ENCODE data around the gene CLCN4.

CLCN4 gene

DNA sequence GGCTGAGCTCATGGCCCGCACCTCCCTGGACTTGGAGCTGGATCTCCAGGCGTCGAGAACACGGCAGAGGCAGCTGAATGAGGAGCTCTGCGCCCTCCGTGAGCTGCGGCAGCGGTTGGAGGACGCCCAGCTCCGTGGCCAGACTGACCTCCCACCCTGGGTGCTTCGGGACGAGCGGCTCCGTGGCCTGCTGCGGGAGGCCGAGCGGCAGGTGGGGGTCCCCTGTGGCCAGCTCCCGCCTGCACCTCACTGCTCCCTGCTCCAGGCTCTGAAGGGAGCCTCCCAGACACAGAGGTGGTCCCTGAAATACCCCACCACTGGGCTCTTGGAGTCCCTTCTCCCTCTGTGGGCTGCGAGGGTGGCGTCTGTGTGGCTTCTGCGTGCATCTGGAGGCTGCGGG lies 18.0 kb upstream of the CLCN4 start:
- ATAC-seq (ENCODE audit: insufficient read depth, low read depth) (no peak), DNase-seq (no peak)
- H2AFZ ChIP-seq (ENCODE audit: low read depth, low read length), result no peak overlapping the region
- H4K20me1 ChIP-seq (ENCODE audit: insufficient read depth, low read length), result no peaks in the 10 kb centered on the region
- no peak overlapping the region for H3K9ac ChIP-seq (ENCODE audit: low read depth, low read length)
- H3K9me3 ChIP-seq (ENCODE audit: insufficient read depth, low read length, severe bottlenecking), result no peaks in the 10 kb centered on the region
- no peak for TF ChIP-seq EZH2 (IDR thresholded peaks at IDR 0.05; ENCODE audit: borderline replicate concordance, low read depth, low read length, severe bottlenecking)
- TF ChIP-seq, protein P1, sequence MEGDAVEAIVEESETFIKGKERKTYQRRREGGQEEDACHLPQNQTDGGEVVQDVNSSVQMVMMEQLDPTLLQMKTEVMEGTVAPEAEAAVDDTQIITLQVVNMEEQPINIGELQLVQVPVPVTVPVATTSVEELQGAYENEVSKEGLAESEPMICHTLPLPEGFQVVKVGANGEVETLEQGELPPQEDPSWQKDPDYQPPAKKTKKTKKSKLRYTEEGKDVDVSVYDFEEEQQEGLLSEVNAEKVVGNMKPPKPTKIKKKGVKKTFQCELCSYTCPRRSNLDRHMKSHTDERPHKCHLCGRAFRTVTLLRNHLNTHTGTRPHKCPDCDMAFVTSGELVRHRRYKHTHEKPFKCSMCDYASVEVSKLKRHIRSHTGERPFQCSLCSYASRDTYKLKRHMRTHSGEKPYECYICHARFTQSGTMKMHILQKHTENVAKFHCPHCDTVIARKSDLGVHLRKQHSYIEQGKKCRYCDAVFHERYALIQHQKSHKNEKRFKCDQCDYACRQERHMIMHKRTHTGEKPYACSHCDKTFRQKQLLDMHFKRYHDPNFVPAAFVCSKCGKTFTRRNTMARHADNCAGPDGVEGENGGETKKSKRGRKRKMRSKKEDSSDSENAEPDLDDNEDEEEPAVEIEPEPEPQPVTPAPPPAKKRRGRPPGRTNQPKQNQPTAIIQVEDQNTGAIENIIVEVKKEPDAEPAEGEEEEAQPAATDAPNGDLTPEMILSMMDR (IDR thresholded peaks at IDR 0.05; ENCODE audit: borderline replicate concordance, extremely low read depth, low read length, poor library complexity, severe bottlenecking), result no peak
- no peak overlapping the region for H3K4me3 ChIP-seq (ENCODE audit: low read depth in 1 of 2, low read length in 2 of 2)
- no peak overlapping the region for H3K4me2 ChIP-seq (ENCODE audit: insufficient read depth, low read length)
- no peaks in the 10 kb centered on the region for H3K79me2 ChIP-seq (ENCODE audit: insufficient read depth, low read length)
- peaks cover 37% of the 10 kb centered on the region for H3K36me3 ChIP-seq (ENCODE audit: insufficient read depth, low read length)
- no peak overlapping the region for H3K27ac ChIP-seq (ENCODE audit: low read length)
- H3K4me1 ChIP-seq (ENCODE audit: insufficient read depth, low read length), result peaks cover 3% of the 10 kb centered on the region; the same call in 1 of the 2 replicates
- H3K27me3 ChIP-seq (ENCODE audit: insufficient read depth, low read length, poor library complexity), result no peaks in the 10 kb centered on the region

DNA sequence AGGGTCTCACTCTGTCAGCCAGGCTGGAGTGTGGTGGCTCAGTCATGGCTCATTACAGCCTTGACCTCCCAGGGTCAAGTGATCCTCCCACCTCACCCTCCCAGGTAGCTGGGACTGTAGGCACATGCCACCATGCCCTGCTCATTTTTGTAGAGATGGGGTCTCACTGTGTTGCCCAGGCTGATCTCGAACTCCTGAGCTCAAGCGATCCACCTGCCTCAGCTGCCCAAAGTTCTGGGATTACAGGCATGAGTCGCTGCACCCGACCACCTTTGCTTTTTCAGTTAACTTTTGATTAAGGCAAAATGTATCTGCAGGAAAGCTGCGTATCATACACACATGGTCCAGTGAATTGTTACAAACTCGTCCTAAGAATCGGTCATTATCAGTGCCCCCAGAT lies 16.5 kb upstream of the CLCN4 start:
- no peak for ATAC-seq (ENCODE audit: insufficient read depth, low read depth)

DNA sequence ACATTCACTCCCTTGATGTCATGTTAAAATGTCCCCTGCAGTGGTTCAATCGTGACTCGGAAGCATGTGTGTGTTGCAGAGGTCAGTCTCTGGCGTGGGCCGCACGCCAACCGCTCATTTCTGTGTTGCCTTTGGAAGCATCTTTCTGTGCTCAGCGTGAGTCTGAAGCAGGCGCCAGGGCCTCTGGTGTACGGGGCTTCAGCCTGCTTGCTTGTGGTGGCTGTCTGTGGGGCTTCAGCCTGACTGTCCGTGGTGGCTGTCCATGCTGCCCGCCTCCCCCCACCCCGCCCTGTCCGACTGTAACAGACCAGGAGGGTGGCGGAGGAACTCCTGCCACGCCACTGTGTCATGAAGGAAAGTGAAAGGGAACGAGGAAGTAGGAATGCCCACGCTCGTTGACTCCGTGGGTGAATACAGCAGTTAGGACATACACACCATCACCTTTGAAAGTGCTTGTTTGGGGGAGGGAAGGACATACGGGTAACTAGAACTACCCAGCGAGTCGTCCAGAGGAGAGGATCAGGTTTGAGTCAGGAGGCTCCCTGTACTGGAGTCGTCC lies 14.7 kb upstream of the CLCN4 start:
- ATAC-seq (ENCODE audit: insufficient read depth, low read depth) (no peak), DNase-seq (no peak)
- Histone ChIP-seq H4K20me1 (ENCODE audit: insufficient read depth, low read length) (no peaks in the 10 kb centered on the region), H2AFZ (ENCODE audit: low read depth, low read length) (no peak overlapping the region), H3K27ac (ENCODE audit: low read length) (no peak overlapping the region), H3K9ac (ENCODE audit: low read depth, low read length) (no peak overlapping the region), H3K27me3 (ENCODE audit: insufficient read depth, low read length, poor library complexity) (no peaks in the 10 kb centered on the region), H3K79me2 (ENCODE audit: insufficient read depth, low read length) (no peaks in the 10 kb centered on the region), H3K4me1 (ENCODE audit: insufficient read depth, low read length) (no peaks in the 10 kb centered on the region), H3K36me3 (ENCODE audit: insufficient read depth, low read length) (peaks cover 22% of the 10 kb centered on the region), H3K4me2 (ENCODE audit: insufficient read depth, low read length) (no peak overlapping the region), H3K4me3 (ENCODE audit: low read depth in 1 of 2, low read length in 2 of 2) (no peak overlapping the region), H3K9me3 (ENCODE audit: insufficient read depth, low read length, severe bottlenecking) (no peaks in the 10 kb centered on the region)
- TF ChIP-seq, protein P1 (IDR thresholded peaks at IDR 0.05; ENCODE audit: borderline replicate concordance, extremely low read depth, low read length, poor library complexity, severe bottlenecking), result no peak
- no peak for TF ChIP-seq EZH2 (IDR thresholded peaks at IDR 0.05; ENCODE audit: borderline replicate concordance, low read depth, low read length, severe bottlenecking)

More for the DNA sequence above, 16.5 kb upstream of the CLCN4 start:
- TF ChIP-seq EZH2 (IDR thresholded peaks at IDR 0.05; ENCODE audit: borderline replicate concordance, low read depth, low read length, severe bottlenecking), result no peak
- TF ChIP-seq, protein P1 (IDR thresholded peaks at IDR 0.05; ENCODE audit: borderline replicate concordance, extremely low read depth, low read length, poor library complexity, severe bottlenecking), result no peak
- Histone ChIP-seq H3K27me3 (ENCODE audit: insufficient read depth, low read length, poor library complexity) (no peaks in the 10 kb centered on the region), H3K79me2 (ENCODE audit: insufficient read depth, low read length) (no peaks in the 10 kb centered on the region), H3K4me1 (ENCODE audit: insufficient read depth, low read length) (peaks cover 3% of the 10 kb centered on the region; the same call in 1 of the 2 replicates), H4K20me1 (ENCODE audit: insufficient read depth, low read length) (no peaks in the 10 kb centered on the region), H3K4me2 (ENCODE audit: insufficient read depth, low read length) (no peak overlapping the region), H3K36me3 (ENCODE audit: insufficient read depth, low read length) (peaks cover 29% of the 10 kb centered on the region), H3K9me3 (ENCODE audit: insufficient read depth, low read length, severe bottlenecking) (no peaks in the 10 kb centered on the region), H3K27ac (ENCODE audit: low read length) (no peak overlapping the region), H3K4me3 (ENCODE audit: low read depth in 1 of 2, low read length in 2 of 2) (no peak overlapping the region), H2AFZ (ENCODE audit: low read depth, low read length) (no peak overlapping the region), H3K9ac (ENCODE audit: low read depth, low read length) (no peak overlapping the region)
- no peak for DNase-seq

All from DND-41 (cell line).